Measurements from ENCODE around the gene ADCY5. TPM values are rescaled to one million over a fixed set of nuclear protein-coding genes. Genes with fewer than 3 reads are reported as not detected.

Gene ADCY5
- total RNA-seq, 1 experiment from 2014 or later: 1.4 TPM

GRCh38 chr3:123375014-123375940 lies 73.6 kb downstream of the ADCY5 start:
- H3K36me3 ChIP-seq (ENCODE audit: control insufficient read depth, insufficient read depth, low read length): no peaks in the 10 kb centered on the region
- no TSS peak for BruUV-seq (replicated peaks)
- no peaks in the 10 kb centered on the region for H3K4me1 ChIP-seq (ENCODE audit: control insufficient read depth, insufficient read depth, low read length)
- TF ChIP-seq TCF7L2 (IDR thresholded peaks at IDR 0.05; ENCODE audit: low read depth, low read length): no peak
- no peak for TF ChIP-seq REST (IDR thresholded peaks at IDR 0.05; ENCODE audit: insufficient read depth in 1 of 2, low read depth in 2 of 2, low read length in 1 of 2)
- no peak for TF ChIP-seq CTCF (IDR thresholded peaks at IDR 0.05)
- TF ChIP-seq POLR2AphosphoS5 (IDR thresholded peaks at IDR 0.05; ENCODE audit: low read depth, low read length): no peak
- no peak for TF ChIP-seq SIN3A (IDR thresholded peaks at IDR 0.05; ENCODE audit: borderline replicate concordance, insufficient read depth, low read depth, low read length)
- POLR2A ChIA-PET: no interaction called here
- DNase-seq (ENCODE audit: low read depth, low spot score) (no peak), ATAC-seq (no peak)
- CTCF ChIA-PET: interaction anchor here (0.6 kb wide), 1 partner anchor 53 kb away, joined by 3 read pairs; no protein-coding TSS in a partner anchor
- no peaks in the 10 kb centered on the region for H3K9me3 ChIP-seq (ENCODE audit: control insufficient read depth, insufficient read depth, low read depth, low read length)
- no peak overlapping the region for H3K4me3 ChIP-seq (ENCODE audit: low read depth in 2 of 2, low read length in 2 of 2)
- H3K27ac ChIP-seq (ENCODE audit: low read length): no peak overlapping the region
- intact Hi-C loops (cut with micrococcal nuclease; ENCODE audit: unreplicated experiment): no loop called here
- in situ Hi-C loops (cut with HindIII; ENCODE audit: low pct_unique_long_range_greater_than_20kb, low sequenced_read_pairs): no loop called here
- peaks cover 2% of the 10 kb centered on the region; the same call in 1 of the 2 replicates for H3K27me3 ChIP-seq (ENCODE audit: control insufficient read depth, insufficient read depth, low read length)

- ATAC-seq: no peak
- Histone ChIP-seq H3K4me1 (ENCODE audit: control insufficient read depth, insufficient read depth, low read length) (no peaks in the 10 kb centered on the region), H3K4me3 (ENCODE audit: low read depth in 2 of 2, low read length in 2 of 2) (no peak overlapping the region), H3K9me3 (ENCODE audit: control insufficient read depth, insufficient read depth, low read depth, low read length) (no peaks in the 10 kb centered on the region), H3K36me3 (ENCODE audit: control insufficient read depth, insufficient read depth, low read length) (no peaks in the 10 kb centered on the region), H3K27me3 (ENCODE audit: control insufficient read depth, insufficient read depth, low read length) (0 out of 2 replicates have a peak, but pooled peaks cover 2% of the 10 kb centered on the region), H3K27ac (ENCODE audit: low read length) (no peak overlapping the region)
- intact Hi-C loops (cut with micrococcal nuclease; ENCODE audit: unreplicated experiment): no loop called here
- no peak for TF ChIP-seq CTCF (IDR thresholded peaks at IDR 0.05)
- in situ Hi-C loops (cut with HindIII; ENCODE audit: low pct_unique_long_range_greater_than_20kb, low sequenced_read_pairs): no loop called here
- ChIA-PET CTCF (no interaction called here), POLR2A (no interaction called here)
- BruUV-seq (replicated peaks): no TSS peak
- no peak for DNase-seq (ENCODE audit: low read depth, low spot score)
These were observed 74.9 kb downstream of the ADCY5 start for GRCh38 chr3:123374016-123374415.

Measured in Panc1 (cell line).